ENCODE data around the gene DYNLT4. TPM values are rescaled to one million over a fixed set of nuclear protein-coding genes. Genes with fewer than 3 reads are reported as not detected.

The DYNLT4 gene, protein sequence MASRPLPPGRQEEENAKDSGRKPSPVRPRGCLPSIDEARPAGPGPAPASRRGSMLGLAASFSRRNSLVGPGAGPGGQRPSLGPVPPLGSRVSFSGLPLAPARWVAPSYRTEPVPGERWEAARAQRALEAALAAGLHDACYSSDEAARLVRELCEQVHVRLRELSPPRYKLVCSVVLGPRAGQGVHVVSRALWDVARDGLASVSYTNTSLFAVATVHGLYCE
- total RNA-seq: 1 to 10 TPM in 1 of 4 donors, under 1 TPM in 1, not detected in 2; 0.67 to 1.0 TPM

DNA sequence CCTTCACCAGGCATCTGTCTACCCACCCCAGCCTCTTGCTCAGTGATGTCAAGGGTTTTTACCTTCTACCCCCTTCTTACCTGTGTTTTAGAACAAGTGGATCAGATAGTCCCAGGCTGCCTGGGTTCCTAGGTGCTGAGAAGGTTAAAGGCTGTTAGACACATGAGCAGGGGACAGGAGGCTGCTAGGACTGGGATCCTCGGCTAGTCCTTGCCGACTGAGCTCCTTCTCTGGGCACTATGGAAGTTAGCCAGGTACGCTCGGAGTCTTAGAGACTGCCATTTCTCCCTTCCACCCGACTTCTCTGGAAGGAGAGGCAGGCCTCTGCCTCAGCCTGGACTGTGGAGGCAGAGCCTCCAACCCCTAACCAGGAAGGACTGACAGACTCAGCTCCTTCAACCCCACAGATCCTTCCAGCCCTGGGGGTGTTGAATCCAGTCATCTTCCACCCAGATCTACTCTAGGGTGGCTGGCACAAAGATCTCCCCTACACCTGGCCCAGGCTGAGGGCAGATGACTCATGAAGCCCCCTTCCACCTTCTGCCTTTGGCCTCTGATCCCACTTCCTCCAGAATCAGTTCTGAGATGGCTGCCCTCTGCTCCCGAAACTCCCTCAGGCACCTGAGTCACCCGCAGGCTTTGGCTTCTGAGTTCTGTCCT, at the start of gene DYNLT4:
Gene DYNLT4, minus strand, starts transcription at position 648 of the 660 bp plus-strand sequence. CDS start 683 bp downstream, outside the sequence.
- 46 to 59% methylated on average over 7 of the region's 7 CpGs for WGBS, 2 donors
- intact Hi-C loops (cut with DNase I): no loop called here
- peak within 1 kb of the TSS in 1 of 3 donors; percentile 16 for H3K4me3 ChIP-seq (replicated peaks in 1 of 3)
- H3K4me1 ChIP-seq: peaks cover 49 to 82% of the 10 kb centered on the region in 2 donors
- H3K9me3 ChIP-seq: no peaks in the 10 kb centered on the region
- H3K27ac ChIP-seq: peak within 1 kb of the TSS; percentile 97 to 100 (median 99)
- no peak for TF ChIP-seq POLR2A (IDR thresholded peaks at IDR 0.05)
- TF ChIP-seq, protein P1, sequence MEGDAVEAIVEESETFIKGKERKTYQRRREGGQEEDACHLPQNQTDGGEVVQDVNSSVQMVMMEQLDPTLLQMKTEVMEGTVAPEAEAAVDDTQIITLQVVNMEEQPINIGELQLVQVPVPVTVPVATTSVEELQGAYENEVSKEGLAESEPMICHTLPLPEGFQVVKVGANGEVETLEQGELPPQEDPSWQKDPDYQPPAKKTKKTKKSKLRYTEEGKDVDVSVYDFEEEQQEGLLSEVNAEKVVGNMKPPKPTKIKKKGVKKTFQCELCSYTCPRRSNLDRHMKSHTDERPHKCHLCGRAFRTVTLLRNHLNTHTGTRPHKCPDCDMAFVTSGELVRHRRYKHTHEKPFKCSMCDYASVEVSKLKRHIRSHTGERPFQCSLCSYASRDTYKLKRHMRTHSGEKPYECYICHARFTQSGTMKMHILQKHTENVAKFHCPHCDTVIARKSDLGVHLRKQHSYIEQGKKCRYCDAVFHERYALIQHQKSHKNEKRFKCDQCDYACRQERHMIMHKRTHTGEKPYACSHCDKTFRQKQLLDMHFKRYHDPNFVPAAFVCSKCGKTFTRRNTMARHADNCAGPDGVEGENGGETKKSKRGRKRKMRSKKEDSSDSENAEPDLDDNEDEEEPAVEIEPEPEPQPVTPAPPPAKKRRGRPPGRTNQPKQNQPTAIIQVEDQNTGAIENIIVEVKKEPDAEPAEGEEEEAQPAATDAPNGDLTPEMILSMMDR (IDR thresholded peaks at IDR 0.05): no peak
- peaks cover 20 to 22% of the 10 kb centered on the region in 2 donors for H3K36me3 ChIP-seq
- no peak for DNase-seq
- no peaks in the 10 kb centered on the region for H3K27me3 ChIP-seq

DNA sequence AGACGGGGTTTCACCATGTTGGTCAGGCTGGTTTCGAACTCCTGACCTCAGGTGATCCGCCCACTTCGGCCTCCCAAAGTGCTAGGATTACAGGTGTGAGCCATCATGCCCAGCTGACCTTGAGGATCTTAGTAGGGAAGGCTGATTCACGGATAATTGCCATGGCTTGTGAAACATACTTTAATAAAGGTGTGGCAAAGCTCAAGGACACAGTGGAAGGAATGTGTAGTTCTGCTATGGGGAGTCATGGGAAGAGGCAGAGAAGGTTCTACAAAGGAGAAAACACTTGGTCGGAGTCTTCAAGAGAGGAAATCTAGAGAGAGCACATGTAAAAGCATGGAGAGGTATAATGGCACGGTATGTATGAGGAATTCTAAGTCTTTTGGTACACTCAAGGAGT, 48.6 kb upstream of the DYNLT4 start:
- no peak overlapping the region for H3K4me3 ChIP-seq (replicated peaks in 1 of 3)
- no peak for TF ChIP-seq POLR2A (IDR thresholded peaks at IDR 0.05)
- TF ChIP-seq, protein P1 (IDR thresholded peaks at IDR 0.05): no peak
- DNase-seq: no peak
- intact Hi-C loops (cut with DNase I): no loop called here
- no peak overlapping the region for H3K27ac ChIP-seq
- H3K36me3 ChIP-seq: peaks cover 0 to 6% of the 10 kb centered on the region in 2 donors
- WGBS, 2 donors: 86 to 96% methylated on average over 7 of the region's 7 CpGs
- no peaks in the 10 kb centered on the region for H3K9me3 ChIP-seq
- H3K27me3 ChIP-seq: no peaks in the 10 kb centered on the region
- H3K4me1 ChIP-seq: peaks cover 0 to under 1% of the 10 kb centered on the region in 2 donors

DNA sequence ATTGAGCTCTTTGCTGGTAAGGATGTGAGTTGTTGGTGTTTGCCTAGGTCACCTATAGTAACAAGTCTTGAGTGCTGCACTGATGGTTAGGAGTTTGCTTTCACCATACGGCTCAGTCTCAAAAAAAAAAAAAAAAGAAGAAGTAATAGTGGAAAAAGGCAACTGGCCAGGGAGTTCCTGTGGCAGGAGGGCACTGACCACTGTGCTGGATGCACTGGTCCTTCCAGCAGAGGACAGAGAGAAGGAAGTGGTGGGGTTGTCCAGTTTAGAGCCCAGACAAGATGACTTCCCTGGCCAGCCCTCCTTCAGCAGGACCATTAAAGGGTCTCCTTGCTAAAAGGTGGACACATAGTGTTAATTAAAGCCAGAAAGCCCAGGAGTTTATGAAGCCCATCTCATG, 47.8 kb upstream of the DYNLT4 start:
- H3K36me3 ChIP-seq: peaks cover 0 to 6% of the 10 kb centered on the region in 2 donors

DNA sequence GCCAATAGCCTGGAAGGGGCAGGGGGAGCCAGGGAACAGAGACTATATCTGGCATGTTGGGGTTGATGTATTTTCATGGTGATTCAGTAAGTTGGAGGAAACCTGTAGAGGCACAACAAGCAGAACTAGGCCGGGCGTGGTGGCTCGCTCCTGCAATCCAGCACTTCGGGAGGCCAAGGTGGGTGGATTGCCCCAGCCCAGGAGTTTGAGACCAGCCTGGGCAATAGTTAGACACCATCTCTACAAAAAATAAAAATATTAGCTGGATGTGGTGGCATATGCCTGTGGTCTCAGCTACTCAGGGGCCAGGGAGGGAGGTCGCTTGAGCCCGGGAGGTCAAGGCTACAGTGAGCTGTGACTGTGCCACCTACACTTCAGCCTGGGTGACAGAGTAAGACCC, 46.0 kb upstream of the DYNLT4 start:
- no peak for TF ChIP-seq POLR2A (IDR thresholded peaks at IDR 0.05)
- TF ChIP-seq, protein P1 (IDR thresholded peaks at IDR 0.05): no peak
- Histone ChIP-seq H3K4me3 (replicated peaks in 1 of 3) (no peak overlapping the region), H3K27ac (no peak overlapping the region), H3K9me3 (no peaks in the 10 kb centered on the region), H3K36me3 (peaks cover 0 to 6% of the 10 kb centered on the region in 2 donors), H3K4me1 (no peaks in the 10 kb centered on the region), H3K27me3 (no peaks in the 10 kb centered on the region)
- intact Hi-C loops (cut with DNase I): no loop called here
- no peak for DNase-seq
- WGBS, 2 donors: 95 to 96% methylated on average over 6 of the region's 6 CpGs

More for the DNA sequence above, 47.8 kb upstream of the DYNLT4 start:
- H3K4me1 ChIP-seq: no peaks in the 10 kb centered on the region
- intact Hi-C loops (cut with DNase I): no loop called here
- no peak overlapping the region for H3K27ac ChIP-seq
- TF ChIP-seq, protein P1 (IDR thresholded peaks at IDR 0.05): no peak
- TF ChIP-seq POLR2A (IDR thresholded peaks at IDR 0.05): no peak
- no peak overlapping the region for H3K4me3 ChIP-seq (replicated peaks in 1 of 3)
- H3K9me3 ChIP-seq: no peaks in the 10 kb centered on the region
- DNase-seq: no peak
- H3K27me3 ChIP-seq: no peaks in the 10 kb centered on the region
- 89 to 100% methylated on average over 1 of the region's 1 CpG for WGBS, 2 donors

DNA sequence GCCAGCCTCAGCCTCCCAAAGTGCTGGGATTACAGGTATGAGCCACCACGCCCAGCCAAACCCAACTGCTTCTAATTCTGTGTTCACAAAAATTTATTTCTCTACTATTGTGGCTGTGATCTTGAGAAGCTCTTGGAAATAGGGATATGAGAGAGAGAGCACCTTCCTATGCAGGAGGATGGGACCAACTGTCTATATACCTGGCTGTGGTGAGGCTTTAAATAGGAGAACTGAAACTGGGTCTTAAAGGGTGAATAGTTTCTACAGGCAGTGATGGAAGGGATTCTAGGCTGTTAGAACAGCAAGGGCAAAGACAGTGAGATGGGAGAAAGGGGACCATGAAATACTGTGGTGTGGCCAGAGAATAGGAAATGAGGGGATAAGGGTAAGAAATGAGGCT, 44.2 kb upstream of the DYNLT4 start:
- 96 to 100% methylated on average over 1 of the region's 1 CpG for WGBS, 2 donors
- H3K27ac ChIP-seq: no peak overlapping the region
- intact Hi-C loops (cut with DNase I): no loop called here
- DNase-seq: no peak
- no peak for TF ChIP-seq POLR2A (IDR thresholded peaks at IDR 0.05)
- TF ChIP-seq, protein P1 (IDR thresholded peaks at IDR 0.05): no peak
- no peaks in the 10 kb centered on the region for H3K9me3 ChIP-seq
- no peaks in the 10 kb centered on the region for H3K27me3 ChIP-seq
- no peak overlapping the region for H3K4me3 ChIP-seq (replicated peaks in 1 of 3)
- no peaks in the 10 kb centered on the region for H3K36me3 ChIP-seq
- H3K4me1 ChIP-seq: no peaks in the 10 kb centered on the region

All from thyroid gland (tissue), 4 donors.